Fibroblast of lung (primary cell): ENCODE results near the gene ASRGL1. TPM values are rescaled to one million over a fixed set of nuclear protein-coding genes. Genes with fewer than 3 reads are reported as not detected.

Experiments
- DNase-seq, 2 donors: peaks; one replicate each; pipeline versions ENCODE4 v3.0.0 to v3.0.0-alpha.2; 2010; ENCODE audit warnings: low read depth in 2 of 2
- H2AFZ ChIP-seq: 2 replicates; pipeline ENCODE4 v1.5.1; 2012; ENCODE audit warnings: low read length, control low read depth, inconsistent platforms
- H3K27ac ChIP-seq: 2 replicates; pipeline ENCODE4 v1.5.1; 2011; ENCODE audit warnings: low read length, control low read depth; ENCODE audit not compliant: insufficient read depth
- H3K27me3 ChIP-seq: 2 replicates; pipeline ENCODE4 v1.5.1; 2011; ENCODE audit warnings: mild to moderate bottlenecking, low read length; ENCODE audit not compliant: control insufficient read depth, insufficient read depth
- H3K36me3 ChIP-seq: 2 replicates; pipeline ENCODE4 v1.5.1; 2011; ENCODE audit warnings: low read length; ENCODE audit not compliant: control insufficient read depth, insufficient read depth
- H3K4me1 ChIP-seq: 2 replicates; pipeline ENCODE4 v1.5.1; 2011; ENCODE audit warnings: low read length; ENCODE audit not compliant: control insufficient read depth, insufficient read depth; ENCODE audit errors: extremely low read depth
- H3K4me2 ChIP-seq: 2 replicates; pipeline ENCODE4 v1.5.1; 2011; ENCODE audit warnings: low read length, control low read depth; ENCODE audit not compliant: insufficient read depth; ENCODE audit errors: extremely low read depth
- H3K4me3 ChIP-seq, 4 experiments: fragments of 200-600 bp in 1 of 4; sonication (generic) in 1 of 4; replicated peaks in 1 of 4; 2 replicates each; pipeline ENCODE4 v1.5.1; 2011 to 2016; ENCODE audit warnings: low read length in 4 of 4, low read depth in 3 of 4, mild to moderate bottlenecking in 3 of 4, control low read depth in 2 of 4, inconsistent platforms in 1 of 4, mixed read lengths in 1 of 4; ENCODE audit not compliant: insufficient read depth in 1 of 4; ENCODE audit errors: control extremely low read depth in 1 of 4
- H3K79me2 ChIP-seq: 2 replicates; pipeline ENCODE4 v1.5.1; 2012; ENCODE audit warnings: mild to moderate bottlenecking, low read length, inconsistent platforms; ENCODE audit not compliant: control insufficient read depth, insufficient read depth
- H3K9ac ChIP-seq: 2 replicates; pipeline ENCODE4 v1.5.1; 2011; ENCODE audit warnings: mild to moderate bottlenecking, low read length, control low read depth; ENCODE audit not compliant: insufficient read depth
- H3K9me3 ChIP-seq: 2 replicates; pipeline ENCODE4 v1.5.1; 2012; ENCODE audit warnings: low read depth, low read length; ENCODE audit not compliant: control insufficient read depth, insufficient read depth
- H4K20me1 ChIP-seq: 2 replicates; pipeline ENCODE4 v1.5.1; 2011; ENCODE audit warnings: low read length; ENCODE audit not compliant: control insufficient read depth, insufficient read depth; ENCODE audit errors: extremely low read depth
- EZH2 ChIP-seq: IDR thresholded peaks from 2 replicates; pipeline ENCODE4 v1.5.1; 2012; ENCODE audit warnings: low read length, control low read depth, mild to moderate bottlenecking; ENCODE audit errors: missing control alignments
- polyA plus RNA-seq, 2 donors: library from polyadenylated mRNA; depleted of rRNA in 1 of 2; stranded (reverse) in 1 of 2; unstranded in 1 of 2; fragments of >200 nt; gene quantifications; 2 replicates each; pipeline ENCODE4 v1.2.1, GENCODE V29; 2011 to 2012; ENCODE audit warnings: missing spikeins in 1 of 2
- total RNA-seq: library from RNA; depleted of rRNA; stranded (reverse); fragments of >200 nt; gene quantifications from 2 replicates; pipeline ENCODE4 v1.2.1, GENCODE V29; 2014
- TF ChIP-seq, protein P1 (sequence below), 2 donors: IDR thresholded peaks in 1 of 2; conservative IDR thresholded peaks in 1 of 2; 1 replicate in 1 of 2; 2 replicates in 1 of 2; pipeline ENCODE4 v1.5.1; 2011 to 2012; ENCODE audit warnings: low read length in 2 of 2, control low read depth in 1 of 2, inconsistent platforms in 1 of 2, low read depth in 1 of 2, mild to moderate bottlenecking in 1 of 2

ASRGL1 gene
- total and polyA plus RNA-seq, 2 donors (not counting 1 experiment from before 2014, with no cell fraction given): under 0.01 to 0.22 TPM

DNA sequence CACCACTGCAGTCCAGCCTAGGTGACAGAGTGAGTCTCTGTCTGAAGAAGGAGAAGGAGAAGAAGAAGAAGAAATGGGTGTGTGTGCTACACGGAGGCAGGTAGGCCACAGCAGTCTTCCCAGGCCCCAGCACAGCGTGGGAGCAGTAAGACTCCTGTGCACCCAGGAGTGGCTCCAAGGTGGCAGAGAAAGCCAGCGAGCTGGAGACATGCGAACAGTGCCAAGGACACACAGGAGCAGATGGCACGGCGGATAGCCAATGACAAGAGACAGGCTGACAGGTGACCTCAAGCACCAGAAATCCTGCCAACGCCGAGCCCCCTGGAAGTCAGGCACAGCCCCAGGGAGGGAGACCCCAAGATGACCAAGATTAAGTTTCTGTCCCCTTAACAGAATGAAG lies 72.6 kb downstream of the ASRGL1 start:
- Histone ChIP-seq H3K9ac (no peak overlapping the region), H3K79me2 (no peaks in the 10 kb centered on the region), H2AFZ (no peak overlapping the region), H3K4me2 (no peak overlapping the region), H3K9me3 (no peaks in the 10 kb centered on the region), H3K36me3 (no peaks in the 10 kb centered on the region), H3K4me1 (no peaks in the 10 kb centered on the region), H4K20me1 (no peaks in the 10 kb centered on the region), H3K27ac (no peak overlapping the region), H3K4me3 (no peak overlapping the region), H3K27me3 (no peaks in the 10 kb centered on the region)
- DNase-seq: no peak
- no peak for TF ChIP-seq EZH2
- TF ChIP-seq, protein P1, sequence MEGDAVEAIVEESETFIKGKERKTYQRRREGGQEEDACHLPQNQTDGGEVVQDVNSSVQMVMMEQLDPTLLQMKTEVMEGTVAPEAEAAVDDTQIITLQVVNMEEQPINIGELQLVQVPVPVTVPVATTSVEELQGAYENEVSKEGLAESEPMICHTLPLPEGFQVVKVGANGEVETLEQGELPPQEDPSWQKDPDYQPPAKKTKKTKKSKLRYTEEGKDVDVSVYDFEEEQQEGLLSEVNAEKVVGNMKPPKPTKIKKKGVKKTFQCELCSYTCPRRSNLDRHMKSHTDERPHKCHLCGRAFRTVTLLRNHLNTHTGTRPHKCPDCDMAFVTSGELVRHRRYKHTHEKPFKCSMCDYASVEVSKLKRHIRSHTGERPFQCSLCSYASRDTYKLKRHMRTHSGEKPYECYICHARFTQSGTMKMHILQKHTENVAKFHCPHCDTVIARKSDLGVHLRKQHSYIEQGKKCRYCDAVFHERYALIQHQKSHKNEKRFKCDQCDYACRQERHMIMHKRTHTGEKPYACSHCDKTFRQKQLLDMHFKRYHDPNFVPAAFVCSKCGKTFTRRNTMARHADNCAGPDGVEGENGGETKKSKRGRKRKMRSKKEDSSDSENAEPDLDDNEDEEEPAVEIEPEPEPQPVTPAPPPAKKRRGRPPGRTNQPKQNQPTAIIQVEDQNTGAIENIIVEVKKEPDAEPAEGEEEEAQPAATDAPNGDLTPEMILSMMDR (conservative IDR thresholded peaks at IDR 0.05 in 1 of 2, IDR thresholded peaks at IDR 0.05 in 1 of 2; ENCODE audit: low read depth in 1 of 2, low read length in 2 of 2): no peak

DNA sequence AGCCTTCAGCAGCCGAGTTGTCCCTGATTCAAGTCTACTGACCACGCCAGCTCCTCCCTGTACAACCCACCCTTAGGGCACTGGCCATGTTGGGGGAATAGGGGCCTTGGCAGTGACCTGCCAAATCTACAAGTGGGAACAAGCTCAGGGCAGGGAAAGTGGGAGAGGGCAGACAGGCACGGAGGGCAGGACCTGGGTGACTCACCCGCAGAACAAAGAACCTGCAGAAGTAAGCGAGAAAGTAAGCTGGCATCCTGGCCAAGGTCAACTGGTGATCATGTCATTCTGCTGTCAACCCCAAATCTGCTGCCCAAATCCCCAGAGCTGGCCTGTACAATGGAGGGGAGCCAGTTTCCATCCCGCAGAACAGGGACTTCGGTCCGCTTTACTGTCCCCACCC lies 73.7 kb downstream of the ASRGL1 start:
- H3K27ac ChIP-seq: no peak overlapping the region
- H3K4me3 ChIP-seq: no peak overlapping the region
- H2AFZ ChIP-seq: no peak overlapping the region
- no peak for TF ChIP-seq EZH2
- TF ChIP-seq, protein P1 (conservative IDR thresholded peaks at IDR 0.05 in 1 of 2, IDR thresholded peaks at IDR 0.05 in 1 of 2; ENCODE audit: low read depth in 1 of 2, low read length in 2 of 2): no peak
- no peak for DNase-seq
- no peaks in the 10 kb centered on the region for H4K20me1 ChIP-seq
- no peaks in the 10 kb centered on the region for H3K79me2 ChIP-seq
- H3K4me2 ChIP-seq: no peak overlapping the region
- no peaks in the 10 kb centered on the region for H3K27me3 ChIP-seq
- no peak overlapping the region for H3K9ac ChIP-seq
- H3K4me1 ChIP-seq: no peaks in the 10 kb centered on the region
- no peaks in the 10 kb centered on the region for H3K36me3 ChIP-seq
- H3K9me3 ChIP-seq: no peaks in the 10 kb centered on the region

DNA sequence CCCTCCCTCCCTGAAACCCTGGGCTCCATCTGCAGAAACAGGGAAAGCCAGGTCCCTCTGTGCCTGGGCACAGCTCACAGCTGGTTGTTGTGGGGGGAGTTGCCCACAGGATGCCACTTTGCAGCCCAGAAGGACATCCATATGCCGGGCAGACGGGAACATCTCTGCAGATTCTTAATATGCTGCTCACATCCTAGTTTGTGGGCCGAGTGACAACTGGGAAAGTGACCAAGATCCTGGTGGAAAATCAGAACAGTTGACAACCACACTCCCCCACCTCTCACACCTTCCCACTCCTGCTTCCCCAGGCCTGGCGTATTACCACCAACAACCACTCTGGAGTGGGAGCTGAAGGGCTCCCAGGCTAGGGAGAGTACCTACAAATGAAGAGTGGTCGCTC lies 74.3 kb downstream of the ASRGL1 start:
- Histone ChIP-seq H3K36me3 (no peaks in the 10 kb centered on the region), H2AFZ (no peak overlapping the region), H3K27me3 (no peaks in the 10 kb centered on the region), H3K9ac (no peak overlapping the region), H3K4me3 (no peak overlapping the region), H3K9me3 (no peaks in the 10 kb centered on the region), H3K4me1 (no peaks in the 10 kb centered on the region), H3K27ac (no peak overlapping the region), H4K20me1 (no peaks in the 10 kb centered on the region), H3K79me2 (no peaks in the 10 kb centered on the region), H3K4me2 (no peak overlapping the region)
- no peak for TF ChIP-seq EZH2
- TF ChIP-seq, protein P1 (conservative IDR thresholded peaks at IDR 0.05 in 1 of 2, IDR thresholded peaks at IDR 0.05 in 1 of 2; ENCODE audit: low read depth in 1 of 2, low read length in 2 of 2): no peak
- no peak for DNase-seq
